ENCODE results near the gene METTL4.

METTL4 gene

GRCh38 chr18:2515908-2516625 is 55.2 kb downstream of the METTL4 start:
- no peak for DNase-seq

GRCh38 chr18:2515171-2515787 is 56.0 kb downstream of the METTL4 start:
- DNase-seq: no peak

- DNase-seq: no peak
These were observed 57.7 kb downstream of the METTL4 start for GRCh38 chr18:2513616-2514015.

GRCh38 chr18:2512059-2512458 is 59.2 kb downstream of the METTL4 start:
- DNase-seq: no peak

GRCh38 chr18:2511451-2511850 is 59.9 kb downstream of the METTL4 start:
- no peak for DNase-seq

- no peak for DNase-seq
These were observed 60.9 kb downstream of the METTL4 start for GRCh38 chr18:2510416-2510815.

GRCh38 chr18:2508678-2509077 is 62.6 kb downstream of the METTL4 start:
- DNase-seq: no peak

- no peak for DNase-seq
These were observed 63.1 kb downstream of the METTL4 start for GRCh38 chr18:2508155-2508554.

GRCh38 chr18:2504642-2505041 is 66.7 kb downstream of the METTL4 start:
- no peak for DNase-seq

- DNase-seq: no peak
These were observed 68.4 kb downstream of the METTL4 start for GRCh38 chr18:2502880-2503279.

GRCh38 chr18:2502394-2502793 is 68.9 kb downstream of the METTL4 start:
- DNase-seq: no peak

- DNase-seq: no peak
These were observed 73.5 kb downstream of the METTL4 start for GRCh38 chr18:2497797-2498196.

GRCh38 chr18:2495381-2495780 is 75.9 kb downstream of the METTL4 start:
- no peak for DNase-seq

GRCh38 chr18:2494921-2495320 is 76.4 kb downstream of the METTL4 start:
- DNase-seq: no peak

Measured in DMS 273 treated with DMSO at 0.1 percent for 48 hours (cell line).